ENCODE data around the gene MYBL2.

Gene MYBL2

GRCh38 chr20:43751167-43752050, 84.5 kb downstream of the MYBL2 start:
- no peaks in the 10 kb centered on the region for H3K79me2 ChIP-seq
- TF ChIP-seq CTCF (IDR thresholded peaks at IDR 0.05) = no peak
- no peak overlapping the region for H3K27ac ChIP-seq
- no peaks in the 10 kb centered on the region for H3K9me3 ChIP-seq (ENCODE audit: control insufficient read depth, low read length)
- no peaks in the 10 kb centered on the region for H3K4me1 ChIP-seq
- H3K4me2 ChIP-seq (ENCODE audit: low read length) = no peak overlapping the region
- no peak overlapping the region for H2AFZ ChIP-seq
- no peak overlapping the region for H3K9ac ChIP-seq
- no peaks in the 10 kb centered on the region for H3K36me3 ChIP-seq (ENCODE audit: control insufficient read depth, insufficient read depth, low read length)
- H3K4me3 ChIP-seq (ENCODE audit: low read depth, low read length) = no peak overlapping the region
- H3K27me3 ChIP-seq (ENCODE audit: control insufficient read depth, insufficient read depth, low read length) = no peaks in the 10 kb centered on the region

GRCh38 chr20:43752051-43752360, 85.1 kb downstream of the MYBL2 start:
- H2AFZ ChIP-seq = no peak overlapping the region
- no peak overlapping the region for H3K4me3 ChIP-seq (ENCODE audit: low read depth, low read length)
- H3K36me3 ChIP-seq (ENCODE audit: control insufficient read depth, insufficient read depth, low read length) = no peaks in the 10 kb centered on the region
- no peak overlapping the region for H3K9ac ChIP-seq
- no peak overlapping the region for H3K27ac ChIP-seq
- H3K4me1 ChIP-seq = no peaks in the 10 kb centered on the region
- H3K9me3 ChIP-seq (ENCODE audit: control insufficient read depth, low read length) = no peaks in the 10 kb centered on the region
- no peak for TF ChIP-seq CTCF (IDR thresholded peaks at IDR 0.05)
- no peak overlapping the region for H3K4me2 ChIP-seq (ENCODE audit: low read length)
- no peaks in the 10 kb centered on the region for H3K27me3 ChIP-seq (ENCODE audit: control insufficient read depth, insufficient read depth, low read length)
- no peaks in the 10 kb centered on the region for H3K79me2 ChIP-seq

GRCh38 chr20:43752561-43753301, 85.8 kb downstream of the MYBL2 start:
- no peak overlapping the region for H3K27ac ChIP-seq
- H3K36me3 ChIP-seq (ENCODE audit: control insufficient read depth, insufficient read depth, low read length) = no peaks in the 10 kb centered on the region

GRCh38 chr20:43755390-43755789, 88.5 kb downstream of the MYBL2 start:
- H2AFZ ChIP-seq = no peak overlapping the region

More at GRCh38 chr20:43752561-43753301, 85.8 kb downstream of the MYBL2 start:
- no peak overlapping the region for H3K4me3 ChIP-seq (ENCODE audit: low read depth, low read length)
- H3K27me3 ChIP-seq (ENCODE audit: control insufficient read depth, insufficient read depth, low read length) = no peaks in the 10 kb centered on the region
- TF ChIP-seq CTCF (IDR thresholded peaks at IDR 0.05) = no peak
- H3K79me2 ChIP-seq = no peaks in the 10 kb centered on the region
- H3K9me3 ChIP-seq (ENCODE audit: control insufficient read depth, low read length) = no peaks in the 10 kb centered on the region
- H3K4me2 ChIP-seq (ENCODE audit: low read length) = no peak overlapping the region
- no peak overlapping the region for H3K9ac ChIP-seq
- no peak overlapping the region for H2AFZ ChIP-seq
- no peaks in the 10 kb centered on the region for H3K4me1 ChIP-seq

More at GRCh38 chr20:43755390-43755789, 88.5 kb downstream of the MYBL2 start:
- no peak overlapping the region for H3K4me3 ChIP-seq (ENCODE audit: low read depth, low read length)
- no peaks in the 10 kb centered on the region for H3K4me1 ChIP-seq
- no peaks in the 10 kb centered on the region for H3K79me2 ChIP-seq
- no peak overlapping the region for H3K4me2 ChIP-seq (ENCODE audit: low read length)
- no peaks in the 10 kb centered on the region for H3K36me3 ChIP-seq (ENCODE audit: control insufficient read depth, insufficient read depth, low read length)
- no peak for TF ChIP-seq CTCF (IDR thresholded peaks at IDR 0.05)
- no peak overlapping the region for H3K27ac ChIP-seq
- H3K27me3 ChIP-seq (ENCODE audit: control insufficient read depth, insufficient read depth, low read length) = no peaks in the 10 kb centered on the region
- no peaks in the 10 kb centered on the region for H3K9me3 ChIP-seq (ENCODE audit: control insufficient read depth, low read length)
- no peak overlapping the region for H3K9ac ChIP-seq

All from parathyroid adenoma (tissue), 2 donors.